HG03460 (cell line): ENCODE results near the gene COMMD4.
"Not testable (repeated sequence)": the region's sequence is repeated elsewhere in the genome, so short reads cannot be mapped to it uniquely, and the experiment has no call there.

Experiments used
- ATAC-seq: cut with Tn5 transposase; IDR thresholded peaks from one replicate; pipeline ENCODE4 v1.9.1; 2021; ENCODE audit not compliant: unreplicated experiment

The COMMD4 gene

GRCh38 chr15:75369897-75370581 is 34.2 kb downstream of the COMMD4 start:
- ATAC-seq: no peak

GRCh38 chr15:75371486-75371885 is 35.6 kb downstream of the COMMD4 start:
- no peak for ATAC-seq

- ATAC-seq: no peak
Observed at GRCh38 chr15:75371901-75372688, 36.2 kb downstream of the COMMD4 start.

- no peak for ATAC-seq
Observed at GRCh38 chr15:75380773-75381172, 44.9 kb downstream of the COMMD4 start.

- not testable (repeated sequence) for ATAC-seq
Observed at GRCh38 chr15:75383986-75384385, 48.1 kb downstream of the COMMD4 start.
